GM23338 (cell line): ENCODE data around the gene TYMP.

Source experiments
- CREB1 ChIP-seq: fragments of 250-450 bp; sonication (Bioruptor Pico); IDR thresholded peaks from 2 replicates; pipeline ENCODE4 v1.5.0; 2020; ENCODE audit warnings: low read depth, mild to moderate bottlenecking, moderate library complexity
- CTCF ChIP-seq, 2 experiments: fragments of 200-600 bp in 1 of 2; sonication (generic) in 1 of 2; conservative IDR thresholded peaks; 2 replicates each; pipeline versions ENCODE4 v1.5.1 to v1.6.1; 2016 to 2017; ENCODE audit warnings: antibody characterized with exemption in 2 of 2, low read depth in 2 of 2, mild to moderate bottlenecking in 2 of 2, moderate library complexity in 1 of 2
- ETS1 ChIP-seq: IDR thresholded peaks from 2 replicates; pipeline ENCODE4 v1.6.1; 2016; ENCODE audit warnings: antibody characterized with exemption
- EZH2 ChIP-seq: fragments of 200-600 bp; sonication (generic); IDR thresholded peaks from one replicate; pipeline ENCODE4 v1.8.0; 2017; ENCODE audit warnings: antibody characterized with exemption, mild to moderate bottlenecking, low read depth; ENCODE audit not compliant: unreplicated experiment
- EZH2phosphoT487 ChIP-seq: fragments of 200-600 bp; sonication (generic); IDR thresholded peaks from one replicate; pipeline ENCODE4 v1.8.1; 2018; ENCODE audit warnings: antibody characterized with exemption; ENCODE audit not compliant: unreplicated experiment
- JUNB ChIP-seq: IDR thresholded peaks from one replicate; pipeline ENCODE4 v1.6.1; 2016; ENCODE audit warnings: antibody characterized with exemption; ENCODE audit not compliant: unreplicated experiment
- POLR2AphosphoS5 ChIP-seq: IDR thresholded peaks from 2 replicates; pipeline ENCODE4 v1.6.1; 2016; ENCODE audit warnings: antibody characterized with exemption, low read depth
- REST ChIP-seq: IDR thresholded peaks from one replicate; pipeline ENCODE4 v1.6.1; 2018; ENCODE audit warnings: antibody characterized with exemption; ENCODE audit not compliant: unreplicated experiment
- STAT1 ChIP-seq: IDR thresholded peaks from one replicate; pipeline ENCODE4 v1.6.1; 2016; ENCODE audit warnings: antibody characterized with exemption; ENCODE audit not compliant: unreplicated experiment
- ZNF114 ChIP-seq: fragments of 250-450 bp; sonication (Bioruptor Pico); IDR thresholded peaks from 2 replicates; pipeline ENCODE4 v1.5.0; 2020; ENCODE audit warnings: mild to moderate bottlenecking, moderate library complexity
- ZNF331 ChIP-seq: fragments of 250-450 bp; sonication (Bioruptor Pico); IDR thresholded peaks from 2 replicates; pipeline ENCODE4 v1.5.0; 2020; ENCODE audit warnings: low read depth, mild to moderate bottlenecking, moderate library complexity

- TF ChIP-seq CTCF (conservative IDR thresholded peaks at IDR 0.05; ENCODE audit: low read depth in 2 of 2) (no peak), POLR2AphosphoS5 (no peak), EZH2 (no peak), JUNB (no peak), EZH2phosphoT487 (no peak), CREB1 (CRISPR knock-in tag) (no peak), REST (no peak), ZNF331 (CRISPR knock-in tag) (no peak), ZNF114 (CRISPR knock-in tag) (no peak), STAT1 (no peak), ETS1 (no peak)
These were observed 25.2 kb downstream of the TYMP start for GRCh38 chr22:50504369-50505211.
